LNCAP (cell line): ENCODE results near the gene CMTM1.

Experiments used
- TF ChIP-seq, protein P1 (sequence below): fragments of 450-650 bp; IDR thresholded peaks from 2 replicates; pipeline ENCODE4 v1.5.1; 2017; ENCODE audit warnings: mild to moderate bottlenecking

The CMTM1 gene

DNA sequence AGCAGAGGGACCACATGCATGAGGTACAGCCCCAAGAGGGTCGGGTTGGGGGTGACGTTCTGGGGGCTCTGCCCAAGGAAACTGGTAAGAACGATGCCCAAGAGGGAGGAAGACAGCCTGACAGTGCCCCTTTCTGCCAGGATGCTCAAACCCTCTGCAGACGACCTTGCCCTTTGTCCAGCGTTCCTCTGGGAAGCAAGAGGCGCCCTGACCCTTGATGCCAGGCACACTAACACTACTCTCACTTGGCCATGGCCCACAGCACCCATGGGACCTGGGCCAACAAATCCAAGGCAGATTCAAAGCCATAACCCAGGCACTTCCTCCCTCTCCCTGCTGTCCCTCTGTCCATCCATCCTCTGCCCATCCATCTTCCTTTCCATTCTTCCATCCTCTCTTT is 36.8 kb upstream of the CMTM1 start:
- TF ChIP-seq, protein P1, sequence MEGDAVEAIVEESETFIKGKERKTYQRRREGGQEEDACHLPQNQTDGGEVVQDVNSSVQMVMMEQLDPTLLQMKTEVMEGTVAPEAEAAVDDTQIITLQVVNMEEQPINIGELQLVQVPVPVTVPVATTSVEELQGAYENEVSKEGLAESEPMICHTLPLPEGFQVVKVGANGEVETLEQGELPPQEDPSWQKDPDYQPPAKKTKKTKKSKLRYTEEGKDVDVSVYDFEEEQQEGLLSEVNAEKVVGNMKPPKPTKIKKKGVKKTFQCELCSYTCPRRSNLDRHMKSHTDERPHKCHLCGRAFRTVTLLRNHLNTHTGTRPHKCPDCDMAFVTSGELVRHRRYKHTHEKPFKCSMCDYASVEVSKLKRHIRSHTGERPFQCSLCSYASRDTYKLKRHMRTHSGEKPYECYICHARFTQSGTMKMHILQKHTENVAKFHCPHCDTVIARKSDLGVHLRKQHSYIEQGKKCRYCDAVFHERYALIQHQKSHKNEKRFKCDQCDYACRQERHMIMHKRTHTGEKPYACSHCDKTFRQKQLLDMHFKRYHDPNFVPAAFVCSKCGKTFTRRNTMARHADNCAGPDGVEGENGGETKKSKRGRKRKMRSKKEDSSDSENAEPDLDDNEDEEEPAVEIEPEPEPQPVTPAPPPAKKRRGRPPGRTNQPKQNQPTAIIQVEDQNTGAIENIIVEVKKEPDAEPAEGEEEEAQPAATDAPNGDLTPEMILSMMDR: no peak

DNA sequence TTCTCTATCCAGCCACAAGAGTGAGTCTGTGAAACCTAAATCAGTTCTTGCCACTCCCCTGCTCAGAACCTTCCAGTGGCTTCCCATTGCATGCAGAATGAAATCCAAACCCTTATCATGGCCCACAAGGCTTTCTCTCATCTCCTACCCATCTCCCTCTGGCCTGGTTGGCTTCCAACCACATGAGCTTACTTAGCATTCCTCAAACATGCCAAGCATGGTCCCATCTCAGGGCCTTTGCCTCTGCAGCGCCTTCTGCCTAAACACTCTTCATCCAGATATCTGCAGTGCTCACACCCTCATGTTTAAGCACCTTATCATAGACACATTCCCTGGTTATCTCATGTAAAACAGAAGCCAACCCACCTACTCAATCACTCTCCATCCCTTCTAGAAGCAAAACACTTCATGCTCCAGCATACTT is 31.9 kb upstream of the CMTM1 start:
- TF ChIP-seq, protein P1: no peak

DNA sequence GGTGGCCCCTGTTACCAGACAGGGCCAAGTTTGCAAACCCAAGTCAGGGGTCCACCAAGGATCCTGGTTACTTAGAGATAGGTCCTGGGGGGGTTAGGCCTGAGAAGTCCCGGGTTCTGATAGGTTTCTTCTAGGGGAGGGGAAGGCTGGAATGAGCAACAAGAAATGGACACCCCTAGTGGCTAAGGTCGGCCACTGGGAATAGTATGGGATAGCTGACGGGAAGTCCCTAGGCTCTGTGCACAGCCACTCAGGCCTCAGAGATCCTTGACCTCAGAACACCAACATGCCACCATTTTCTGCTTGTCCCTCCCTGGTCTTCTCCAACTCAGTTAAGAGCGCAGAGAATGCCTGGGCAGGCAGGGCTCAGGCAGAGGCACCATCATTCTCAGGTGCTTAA is 29.7 kb upstream of the CMTM1 start:
- TF ChIP-seq, protein P1: no peak

DNA sequence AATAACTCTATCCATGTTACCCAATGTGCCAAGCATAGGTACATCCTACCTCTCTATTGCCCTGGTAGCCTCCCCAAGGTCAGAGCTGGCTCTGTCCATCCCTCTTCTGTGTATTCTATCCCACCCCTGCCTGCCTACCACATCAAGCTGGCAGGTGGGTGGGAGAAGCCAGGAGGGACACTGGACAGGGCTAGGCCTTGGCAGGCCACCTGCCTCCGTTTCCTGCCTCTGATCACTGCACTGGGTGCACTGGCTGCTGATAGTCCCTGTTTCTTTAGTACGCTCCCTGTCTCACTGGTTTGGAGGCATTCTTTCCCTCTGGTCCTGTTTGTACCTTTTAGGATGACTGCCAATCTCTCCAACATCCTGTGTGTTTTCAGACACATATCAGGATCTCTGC is 29.0 kb upstream of the CMTM1 start:
- TF ChIP-seq, protein P1: no peak

DNA sequence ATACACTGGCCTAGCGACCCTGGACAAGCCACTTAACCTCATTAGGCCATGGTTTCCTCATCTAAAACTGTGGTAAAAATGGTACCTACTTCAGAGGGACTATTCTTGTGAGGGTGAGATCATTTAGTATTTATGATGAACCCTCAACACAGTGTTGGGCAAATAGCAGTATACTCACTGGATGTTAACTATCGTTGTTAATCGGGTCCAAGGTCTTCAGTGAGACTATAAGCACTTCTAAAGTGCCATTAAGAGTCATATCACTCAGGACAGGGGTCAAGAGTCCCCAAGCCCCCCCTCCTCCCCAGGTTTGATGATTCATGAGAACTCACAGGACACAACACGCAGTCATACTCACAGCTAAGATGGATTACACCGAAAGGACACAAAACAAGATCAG is 27.3 kb upstream of the CMTM1 start:
- TF ChIP-seq, protein P1: no peak

DNA sequence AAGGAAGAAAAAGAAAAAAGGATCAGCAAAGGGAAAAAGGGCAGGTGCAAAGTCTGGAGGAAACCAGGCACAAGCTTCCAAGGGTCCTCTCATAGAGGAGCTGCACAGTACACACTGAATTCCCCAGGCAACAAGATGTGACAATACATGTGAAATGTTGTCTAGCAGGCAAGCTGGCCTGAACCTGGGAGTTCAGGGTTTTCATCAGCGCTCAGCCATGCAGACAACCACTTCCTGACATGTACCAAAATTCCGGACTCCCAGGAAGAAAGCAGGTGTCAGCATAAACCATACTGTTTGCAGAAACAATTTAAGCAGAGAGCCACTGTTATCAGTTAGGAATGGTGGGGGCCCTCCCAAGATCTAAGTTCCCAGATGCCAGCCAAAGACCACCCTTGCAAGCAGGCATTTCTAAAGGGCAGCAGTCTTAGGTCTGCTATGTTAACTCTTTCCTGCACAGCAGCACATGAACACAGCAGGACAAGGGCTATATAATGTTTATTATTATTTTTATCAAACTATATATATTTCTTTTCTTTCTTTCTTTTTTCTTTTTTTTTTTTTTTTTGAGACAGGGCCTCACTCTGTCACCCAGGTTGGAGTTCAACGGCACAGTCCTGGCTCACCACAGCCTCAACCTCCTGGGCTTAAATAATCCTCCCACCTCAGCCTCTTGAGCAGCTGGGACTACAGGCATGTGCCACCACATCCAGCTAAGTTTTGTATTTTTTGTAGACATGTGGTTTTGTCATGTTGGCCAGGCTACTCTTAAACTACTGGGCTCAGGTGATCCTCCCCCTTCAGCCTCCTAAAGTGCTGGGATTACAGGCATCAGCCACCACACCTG is 26.4 kb upstream of the CMTM1 start:
- TF ChIP-seq, protein P1: no peak

DNA sequence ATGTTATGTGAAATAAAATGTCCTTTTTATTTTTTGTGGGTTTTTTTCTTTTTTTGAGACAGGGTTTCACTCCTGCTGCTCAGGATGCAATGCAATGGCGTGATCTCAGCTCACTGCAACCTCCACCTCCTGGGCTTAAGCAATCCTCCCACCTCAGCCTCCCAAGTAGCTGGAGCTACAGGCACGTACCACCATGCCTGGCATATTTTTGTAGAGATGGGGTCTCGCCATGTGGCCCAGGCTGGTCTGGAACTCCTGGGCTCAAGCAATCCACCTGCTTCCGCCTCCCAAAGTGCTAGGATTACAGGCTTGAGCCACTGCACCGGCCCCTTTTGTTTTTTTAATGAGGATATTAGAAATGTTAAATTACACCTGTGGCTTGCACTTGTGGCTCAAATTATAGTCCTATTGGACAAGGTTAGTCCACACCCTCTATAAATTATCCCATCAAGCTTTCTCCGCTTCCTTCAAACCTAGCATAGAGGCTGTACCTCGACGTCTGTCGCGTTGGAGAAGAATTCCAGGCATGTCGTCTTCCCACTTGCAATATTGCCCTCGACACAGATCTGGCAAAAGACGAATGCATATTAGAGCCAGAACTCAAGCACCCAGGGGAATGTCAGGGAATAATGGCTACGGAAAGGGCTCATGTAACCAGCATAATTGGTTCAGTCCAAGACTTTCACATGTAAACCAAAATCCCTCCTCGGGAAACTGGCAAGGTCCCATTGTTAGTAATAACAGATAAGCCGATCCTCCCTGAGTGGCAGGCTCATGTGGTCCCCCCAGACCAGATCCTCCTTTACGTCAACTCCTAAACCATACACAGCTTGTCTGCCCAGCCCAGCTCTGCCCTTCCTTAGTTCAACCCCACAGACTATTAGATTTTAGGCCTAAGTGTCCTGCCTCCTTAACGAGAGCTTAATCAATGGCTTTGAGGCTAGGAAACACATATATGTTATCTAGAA is 24.6 kb upstream of the CMTM1 start:
- TF ChIP-seq, protein P1: no peak
